Fibroblast of lung (primary cell): ENCODE measurements around the gene IL1RAPL2. TPM values are rescaled to one million over a fixed set of nuclear protein-coding genes. Genes with fewer than 3 reads are reported as not detected.
A peak's percentile ranks its signal among the peaks of the same experiment; 100 is the strongest.

ENCODE experiments used
- DNase-seq, 2 donors: peaks; one replicate each; pipeline versions ENCODE4 v3.0.0 to v3.0.0-alpha.2; 2010; ENCODE audit warnings: low read depth in 2 of 2
- H2AFZ ChIP-seq: 2 replicates; pipeline ENCODE4 v1.5.1; 2012; ENCODE audit warnings: low read length, control low read depth, inconsistent platforms
- H3K27ac ChIP-seq: 2 replicates; pipeline ENCODE4 v1.5.1; 2011; ENCODE audit warnings: low read length, control low read depth; ENCODE audit not compliant: insufficient read depth
- H3K27me3 ChIP-seq: 2 replicates; pipeline ENCODE4 v1.5.1; 2011; ENCODE audit warnings: mild to moderate bottlenecking, low read length; ENCODE audit not compliant: control insufficient read depth, insufficient read depth
- H3K36me3 ChIP-seq: 2 replicates; pipeline ENCODE4 v1.5.1; 2011; ENCODE audit warnings: low read length; ENCODE audit not compliant: control insufficient read depth, insufficient read depth
- H3K4me1 ChIP-seq: 2 replicates; pipeline ENCODE4 v1.5.1; 2011; ENCODE audit warnings: low read length; ENCODE audit not compliant: control insufficient read depth, insufficient read depth; ENCODE audit errors: extremely low read depth
- H3K4me2 ChIP-seq: 2 replicates; pipeline ENCODE4 v1.5.1; 2011; ENCODE audit warnings: low read length, control low read depth; ENCODE audit not compliant: insufficient read depth; ENCODE audit errors: extremely low read depth
- H3K4me3 ChIP-seq, 4 experiments: fragments of 200-600 bp in 1 of 4; sonication (generic) in 1 of 4; replicated peaks in 1 of 4; 2 replicates each; pipeline ENCODE4 v1.5.1; 2011 to 2016; ENCODE audit warnings: low read length in 4 of 4, low read depth in 3 of 4, mild to moderate bottlenecking in 3 of 4, control low read depth in 2 of 4, inconsistent platforms in 1 of 4, mixed read lengths in 1 of 4; ENCODE audit not compliant: insufficient read depth in 1 of 4; ENCODE audit errors: control extremely low read depth in 1 of 4
- H3K79me2 ChIP-seq: 2 replicates; pipeline ENCODE4 v1.5.1; 2012; ENCODE audit warnings: mild to moderate bottlenecking, low read length, inconsistent platforms; ENCODE audit not compliant: control insufficient read depth, insufficient read depth
- H3K9ac ChIP-seq: 2 replicates; pipeline ENCODE4 v1.5.1; 2011; ENCODE audit warnings: mild to moderate bottlenecking, low read length, control low read depth; ENCODE audit not compliant: insufficient read depth
- H3K9me3 ChIP-seq: 2 replicates; pipeline ENCODE4 v1.5.1; 2012; ENCODE audit warnings: low read depth, low read length; ENCODE audit not compliant: control insufficient read depth, insufficient read depth
- H4K20me1 ChIP-seq: 2 replicates; pipeline ENCODE4 v1.5.1; 2011; ENCODE audit warnings: low read length; ENCODE audit not compliant: control insufficient read depth, insufficient read depth; ENCODE audit errors: extremely low read depth
- EZH2 ChIP-seq: IDR thresholded peaks from 2 replicates; pipeline ENCODE4 v1.5.1; 2012; ENCODE audit warnings: low read length, control low read depth, mild to moderate bottlenecking; ENCODE audit errors: missing control alignments
- polyA plus RNA-seq, 2 donors: library from polyadenylated mRNA; depleted of rRNA in 1 of 2; stranded (reverse) in 1 of 2; unstranded in 1 of 2; fragments of >200 nt; gene quantifications; 2 replicates each; pipeline ENCODE4 v1.2.1, GENCODE V29; 2011 to 2012; ENCODE audit warnings: missing spikeins in 1 of 2
- total RNA-seq: library from RNA; depleted of rRNA; stranded (reverse); fragments of >200 nt; gene quantifications from 2 replicates; pipeline ENCODE4 v1.2.1, GENCODE V29; 2014
- TF ChIP-seq, protein P1 (sequence below), 2 donors: IDR thresholded peaks in 1 of 2; conservative IDR thresholded peaks in 1 of 2; 1 replicate in 1 of 2; 2 replicates in 1 of 2; pipeline ENCODE4 v1.5.1; 2011 to 2012; ENCODE audit warnings: low read length in 2 of 2, control low read depth in 1 of 2, inconsistent platforms in 1 of 2, low read depth in 1 of 2, mild to moderate bottlenecking in 1 of 2

Gene IL1RAPL2
- total and polyA plus RNA-seq, 2 donors (not counting 1 experiment from before 2014, with no cell fraction given), result 0.22 TPM; not detected in 1

GRCh38 chrX:105307762-105308161 lies 741.8 kb downstream of the IL1RAPL2 start:
- Histone ChIP-seq H3K4me2 (no peak overlapping the region), H3K27ac (no peak overlapping the region), H3K36me3 (no peaks in the 10 kb centered on the region), H3K79me2 (no peaks in the 10 kb centered on the region), H3K27me3 (no peaks in the 10 kb centered on the region), H3K4me1 (no peaks in the 10 kb centered on the region), H3K4me3 (no peak overlapping the region), H4K20me1 (peaks cover 1% of the 10 kb centered on the region), H2AFZ (no peak overlapping the region), H3K9me3 (no peaks in the 10 kb centered on the region), H3K9ac (no peak overlapping the region)
- peak; percentile 34 to 39 for DNase-seq
- TF ChIP-seq EZH2, result no peak
- TF ChIP-seq, protein P1, sequence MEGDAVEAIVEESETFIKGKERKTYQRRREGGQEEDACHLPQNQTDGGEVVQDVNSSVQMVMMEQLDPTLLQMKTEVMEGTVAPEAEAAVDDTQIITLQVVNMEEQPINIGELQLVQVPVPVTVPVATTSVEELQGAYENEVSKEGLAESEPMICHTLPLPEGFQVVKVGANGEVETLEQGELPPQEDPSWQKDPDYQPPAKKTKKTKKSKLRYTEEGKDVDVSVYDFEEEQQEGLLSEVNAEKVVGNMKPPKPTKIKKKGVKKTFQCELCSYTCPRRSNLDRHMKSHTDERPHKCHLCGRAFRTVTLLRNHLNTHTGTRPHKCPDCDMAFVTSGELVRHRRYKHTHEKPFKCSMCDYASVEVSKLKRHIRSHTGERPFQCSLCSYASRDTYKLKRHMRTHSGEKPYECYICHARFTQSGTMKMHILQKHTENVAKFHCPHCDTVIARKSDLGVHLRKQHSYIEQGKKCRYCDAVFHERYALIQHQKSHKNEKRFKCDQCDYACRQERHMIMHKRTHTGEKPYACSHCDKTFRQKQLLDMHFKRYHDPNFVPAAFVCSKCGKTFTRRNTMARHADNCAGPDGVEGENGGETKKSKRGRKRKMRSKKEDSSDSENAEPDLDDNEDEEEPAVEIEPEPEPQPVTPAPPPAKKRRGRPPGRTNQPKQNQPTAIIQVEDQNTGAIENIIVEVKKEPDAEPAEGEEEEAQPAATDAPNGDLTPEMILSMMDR (conservative IDR thresholded peaks at IDR 0.05 in 1 of 2, IDR thresholded peaks at IDR 0.05 in 1 of 2; ENCODE audit: low read depth in 1 of 2, low read length in 2 of 2), result no peak

DNA sequence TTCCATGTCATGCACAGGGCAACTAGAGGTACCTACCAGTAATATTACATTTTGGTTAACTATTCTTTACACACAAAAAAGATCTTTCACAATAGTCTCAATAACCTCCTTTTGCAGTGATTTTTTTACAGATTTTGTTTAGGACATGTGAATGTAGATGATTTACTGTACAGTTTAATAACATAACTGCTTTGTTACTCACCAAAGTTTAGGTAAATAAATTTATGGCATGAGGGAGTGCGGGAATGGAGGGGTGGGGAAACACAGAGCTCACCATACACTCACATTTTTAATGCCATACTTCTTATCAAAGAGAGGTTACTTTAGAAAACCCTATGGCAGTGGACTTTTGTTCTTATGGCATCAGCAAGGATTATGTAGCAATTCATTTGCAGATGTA lies 747.6 kb downstream of the IL1RAPL2 start:
- Histone ChIP-seq H3K9ac (no peak overlapping the region), H3K4me1 (no peaks in the 10 kb centered on the region), H4K20me1 (no peaks in the 10 kb centered on the region), H3K27me3 (no peaks in the 10 kb centered on the region), H2AFZ (no peak overlapping the region), H3K4me2 (no peak overlapping the region), H3K79me2 (no peaks in the 10 kb centered on the region), H3K27ac (no peak overlapping the region), H3K9me3 (no peaks in the 10 kb centered on the region), H3K36me3 (no peaks in the 10 kb centered on the region), H3K4me3 (peak overlapping the region in 1 of 4 experiments; percentile 51)
- TF ChIP-seq, protein P1 (conservative IDR thresholded peaks at IDR 0.05 in 1 of 2, IDR thresholded peaks at IDR 0.05 in 1 of 2; ENCODE audit: low read depth in 1 of 2, low read length in 2 of 2), result no peak
- TF ChIP-seq EZH2, result no peak
- DNase-seq, result peak in 1 of 2 donors; percentile 31

- Histone ChIP-seq H3K4me2 (no peak overlapping the region), H3K4me3 (peak overlapping the region in 1 of 4 experiments; percentile 51), H3K4me1 (no peaks in the 10 kb centered on the region), H4K20me1 (no peaks in the 10 kb centered on the region), H3K9me3 (no peaks in the 10 kb centered on the region), H3K9ac (no peak overlapping the region), H3K79me2 (no peaks in the 10 kb centered on the region), H3K27me3 (no peaks in the 10 kb centered on the region), H2AFZ (no peak overlapping the region), H3K27ac (no peak overlapping the region), H3K36me3 (no peaks in the 10 kb centered on the region)
- peak; percentile 45 to 66 for DNase-seq
- TF ChIP-seq, protein P1 (conservative IDR thresholded peaks at IDR 0.05 in 1 of 2, IDR thresholded peaks at IDR 0.05 in 1 of 2; ENCODE audit: low read depth in 1 of 2, low read length in 2 of 2), result no peak
- no peak for TF ChIP-seq EZH2
Measured at GRCh38 chrX:105314458-105314857, 748.5 kb downstream of the IL1RAPL2 start.
